SK-N-SH treated with all-trans-retinoic acid at 6 μM for 48 hours (cell line): ENCODE results near the gene CASTOR1.
A peak's percentile ranks its signal among the peaks of the same experiment; 100 is the strongest.

Source experiments
- ATAC-seq: fragments of 200-7000 bp; cut with Tn5 transposase; 3 replicates; pipeline ENCODE4 v1.9.1; 2020; ENCODE audit warnings: mild to moderate bottlenecking, moderate library complexity
- BACH2 ChIP-seq: fragments of 250-450 bp; sonication (Bioruptor Pico); IDR thresholded peaks from 2 replicates; pipeline ENCODE4 v1.9.0; 2021; ENCODE audit warnings: mild to moderate bottlenecking, borderline replicate concordance
- CREB5 ChIP-seq: fragments of 250-450 bp; sonication (Bioruptor Pico); IDR thresholded peaks from 2 replicates; pipeline ENCODE4 v1.5.1; 2020; ENCODE audit warnings: low read depth, mild to moderate bottlenecking, moderate library complexity
- CSDC2 ChIP-seq: fragments of 250-450 bp; sonication (Bioruptor Pico); IDR thresholded peaks from 2 replicates; pipeline ENCODE4 v1.5.0; 2020; ENCODE audit warnings: mild to moderate bottlenecking, moderate library complexity
- OSR1 ChIP-seq: fragments of 250-450 bp; sonication (Bioruptor Pico); IDR thresholded peaks from 2 replicates; pipeline ENCODE4 v1.8.0; 2022; ENCODE audit warnings: moderate library complexity, mild to moderate bottlenecking, inconsistent platforms
- POU6F1 ChIP-seq: fragments of 250-450 bp; sonication (Bioruptor Pico); IDR thresholded peaks from 2 replicates; pipeline ENCODE4 v1.8.0; 2021; ENCODE audit warnings: low read depth, mild to moderate bottlenecking, moderate library complexity, borderline replicate concordance
- PPARA ChIP-seq: fragments of 250-450 bp; sonication (Bioruptor Pico); IDR thresholded peaks from 2 replicates; pipeline ENCODE4 v1.5.0; 2020; ENCODE audit warnings: mild to moderate bottlenecking, borderline replicate concordance
- RARB ChIP-seq: fragments of 250-450 bp; sonication (Bioruptor Pico); IDR thresholded peaks from 2 replicates; pipeline ENCODE4 v1.8.0; 2021; ENCODE audit warnings: mild to moderate bottlenecking, moderate library complexity
- SNAI2 ChIP-seq: fragments of 250-450 bp; sonication (Bioruptor Pico); IDR thresholded peaks from 2 replicates; pipeline ENCODE4 v1.5.0; 2020; ENCODE audit warnings: mild to moderate bottlenecking, moderate library complexity
- TOX ChIP-seq: fragments of 250-450 bp; sonication (Bioruptor Pico); IDR thresholded peaks from 2 replicates; pipeline ENCODE4 v1.8.0; 2021; ENCODE audit warnings: mild to moderate bottlenecking, moderate library complexity, borderline replicate concordance
- TSHZ2 ChIP-seq: fragments of 250-450 bp; sonication (Bioruptor Pico); IDR thresholded peaks from 2 replicates; pipeline ENCODE4 v1.5.0; 2020; ENCODE audit warnings: mild to moderate bottlenecking, moderate library complexity
- ZNF565 ChIP-seq: fragments of 450-650 bp; formaldehyde crosslinking; conservative IDR thresholded peaks from 2 replicates; pipeline ENCODE4 v1.5.0; 2020; ENCODE audit warnings: low read depth, mild to moderate bottlenecking, moderate library complexity
- ZNF8 ChIP-seq: fragments of 450-650 bp; formaldehyde crosslinking; IDR thresholded peaks from 2 replicates; pipeline ENCODE4 v1.5.0; 2020; ENCODE audit warnings: mild to moderate bottlenecking, moderate library complexity
- TF ChIP-seq, protein P1 (sequence below): fragments of 250-450 bp; sonication (Bioruptor Pico); IDR thresholded peaks from 2 replicates; pipeline ENCODE4 v1.8.0; 2020; ENCODE audit warnings: mild to moderate bottlenecking, moderate library complexity, borderline replicate concordance

The CASTOR1 gene

DNA sequence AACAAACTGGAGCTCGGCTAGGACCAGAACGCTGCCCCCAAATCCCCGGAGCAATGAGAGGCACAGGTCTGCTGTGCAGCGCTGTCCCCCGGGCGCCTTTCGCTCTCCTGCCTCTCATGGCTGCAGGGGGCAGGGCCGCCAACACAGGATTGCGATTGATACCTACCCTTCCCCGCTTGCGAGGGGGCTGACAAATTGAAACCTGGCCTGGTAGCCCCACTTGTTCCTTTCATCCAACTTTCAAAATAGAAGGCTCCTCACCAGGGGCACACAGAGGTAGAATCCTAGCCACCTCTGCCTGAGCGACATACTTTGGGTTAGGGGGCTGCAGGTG lies 642 bp upstream of the CASTOR1 start:
- TF ChIP-seq SNAI2 (CRISPR knock-in tag) (no peak), POU6F1 (no peak), ZNF565 (CRISPR knock-in tag) (no peak), BACH2 (no peak), TOX (CRISPR knock-in tag) (no peak), CSDC2 (CRISPR knock-in tag) (no peak), CREB5 (CRISPR knock-in tag) (no peak)
- ATAC-seq: peak; percentile 2

DNA sequence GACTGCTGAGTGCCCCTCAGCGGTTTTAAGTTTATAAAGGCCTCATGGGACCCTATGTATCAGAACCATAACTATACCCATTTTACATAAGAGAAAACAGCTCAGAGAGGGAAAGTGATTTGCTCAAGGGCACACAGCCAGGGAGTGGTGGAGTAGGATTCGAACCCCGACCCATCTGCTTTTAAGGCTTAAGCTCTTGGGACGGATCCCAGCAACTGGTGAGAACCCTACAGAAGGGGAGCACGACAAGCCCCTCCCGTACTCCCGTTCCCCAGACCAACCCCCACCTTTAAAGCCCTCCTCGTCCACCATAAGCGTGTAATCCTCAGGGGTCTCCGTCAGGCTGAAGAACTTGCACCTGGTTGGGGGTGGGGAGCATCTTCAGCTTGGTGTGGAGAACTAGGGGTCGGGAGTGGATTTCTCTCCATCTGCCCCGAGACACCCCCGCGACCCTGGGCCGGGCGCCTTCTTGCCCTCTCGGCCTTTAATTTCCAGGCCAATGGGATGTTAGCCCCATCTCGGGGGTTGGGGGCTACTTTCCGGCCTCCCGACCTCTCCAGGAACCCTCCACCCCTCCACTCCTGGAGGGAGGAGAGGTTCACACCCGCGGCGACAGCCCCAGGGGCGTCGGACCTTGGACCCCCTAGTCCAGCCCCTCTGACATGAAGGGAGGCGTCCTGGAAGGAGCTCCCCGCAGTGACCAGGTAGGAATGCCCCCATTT lies 725 bp downstream of the CASTOR1 start:
- ATAC-seq: no peak
- TF ChIP-seq PPARA (CRISPR knock-in tag): no peak
- no peak for TF ChIP-seq CREB5 (CRISPR knock-in tag)
- no peak for TF ChIP-seq ZNF8 (CRISPR knock-in tag)
- no peak for TF ChIP-seq ZNF565 (CRISPR knock-in tag)

- peak; percentile 80 for ATAC-seq
- TF ChIP-seq BACH2: no peak
- TF ChIP-seq, protein P1, sequence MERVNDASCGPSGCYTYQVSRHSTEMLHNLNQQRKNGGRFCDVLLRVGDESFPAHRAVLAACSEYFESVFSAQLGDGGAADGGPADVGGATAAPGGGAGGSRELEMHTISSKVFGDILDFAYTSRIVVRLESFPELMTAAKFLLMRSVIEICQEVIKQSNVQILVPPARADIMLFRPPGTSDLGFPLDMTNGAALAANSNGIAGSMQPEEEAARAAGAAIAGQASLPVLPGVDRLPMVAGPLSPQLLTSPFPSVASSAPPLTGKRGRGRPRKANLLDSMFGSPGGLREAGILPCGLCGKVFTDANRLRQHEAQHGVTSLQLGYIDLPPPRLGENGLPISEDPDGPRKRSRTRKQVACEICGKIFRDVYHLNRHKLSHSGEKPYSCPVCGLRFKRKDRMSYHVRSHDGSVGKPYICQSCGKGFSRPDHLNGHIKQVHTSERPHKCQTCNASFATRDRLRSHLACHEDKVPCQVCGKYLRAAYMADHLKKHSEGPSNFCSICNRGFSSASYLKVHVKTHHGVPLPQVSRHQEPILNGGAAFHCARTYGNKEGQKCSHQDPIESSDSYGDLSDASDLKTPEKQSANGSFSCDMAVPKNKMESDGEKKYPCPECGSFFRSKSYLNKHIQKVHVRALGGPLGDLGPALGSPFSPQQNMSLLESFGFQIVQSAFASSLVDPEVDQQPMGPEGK: no peak
- TF ChIP-seq TSHZ2 (CRISPR knock-in tag): 0 out of 2 replicates have a peak, but pooled peaks have one; percentile 21
- TF ChIP-seq CREB5 (CRISPR knock-in tag): no peak
- TF ChIP-seq OSR1 (CRISPR knock-in tag): no peak
- no peak for TF ChIP-seq RARB (CRISPR knock-in tag)
- TF ChIP-seq CSDC2 (CRISPR knock-in tag): no peak
- TF ChIP-seq, all 23 proteins: peak for 1
Measured at GRCh38 chr22:30287648-30288418, 1.5 kb downstream of the CASTOR1 start.
